Motor neuron (in vitro differentiated cells): ENCODE data around the gene OSBPL5. TPM values are rescaled to one million over a fixed set of nuclear protein-coding genes. Genes with fewer than 3 reads are reported as not detected.

ENCODE experiments used
- ATAC-seq, 8 experiments: fragments of 200-7000 bp; cut with Tn5 transposase; replicated peaks in 6 of 8; 2 replicates each; pipeline ENCODE4 v1.8.0; 2021; ENCODE audit warnings: mild to moderate bottlenecking in 8 of 8, moderate library complexity in 8 of 8
- H3K27ac ChIP-seq, 2 donors: fragments of 250-450 bp; sonication (Bioruptor Pico); 2 replicates each; pipeline ENCODE4 v1.9.0; 2021; ENCODE audit warnings: antibody characterized with exemption in 2 of 2, mild to moderate bottlenecking in 2 of 2, moderate library complexity in 1 of 2
- H3K4me1 ChIP-seq, 2 donors: fragments of 250-450 bp; sonication (Bioruptor Pico); replicated peaks in 1 of 2; 2 replicates each; pipeline ENCODE4 v1.6.1; 2021; ENCODE audit warnings: antibody characterized with exemption in 2 of 2, mild to moderate bottlenecking in 2 of 2, moderate library complexity in 1 of 2
- H3K4me3 ChIP-seq, 5 donors: fragments of 250-450 bp; sonication (Bioruptor Pico); 2 replicates each; pipeline ENCODE4 v1.9.0; 2021; ENCODE audit warnings: antibody characterized with exemption in 5 of 5, mild to moderate bottlenecking in 5 of 5, moderate library complexity in 4 of 5
- WGBS, 10 experiments: fragments of 450-650 bp; shearing (Covaris generic); methylation state at CpG; one replicate each; pipeline ENCODE4 v1.0.0; 2022; 5-methylcytosine and 5-hydroxymethylcytosine counted together
- in situ Hi-C, 9 experiments: fragments of 400-800 bp; cut with MboI; loops; one replicate each; pipeline ENCODE4 v1.15.0; 2021; ENCODE audit warnings: low sequenced_read_pairs in 9 of 9, low pct_unique_long_range_greater_than_20kb in 2 of 9; ENCODE audit not compliant: unreplicated experiment in 9 of 9
- total RNA-seq, 8 experiments: library from RNA; unstranded; fragments of 300-600 nt; gene quantifications; 2 replicates each; pipeline versions ENCODE4 v1.2.3 to v1.2.4, GENCODE V29; 2022

The OSBPL5 gene
- total RNA-seq, 8 experiments from 2014 or later: 12.1 to 29.8 (median 18.1) TPM

DNA sequence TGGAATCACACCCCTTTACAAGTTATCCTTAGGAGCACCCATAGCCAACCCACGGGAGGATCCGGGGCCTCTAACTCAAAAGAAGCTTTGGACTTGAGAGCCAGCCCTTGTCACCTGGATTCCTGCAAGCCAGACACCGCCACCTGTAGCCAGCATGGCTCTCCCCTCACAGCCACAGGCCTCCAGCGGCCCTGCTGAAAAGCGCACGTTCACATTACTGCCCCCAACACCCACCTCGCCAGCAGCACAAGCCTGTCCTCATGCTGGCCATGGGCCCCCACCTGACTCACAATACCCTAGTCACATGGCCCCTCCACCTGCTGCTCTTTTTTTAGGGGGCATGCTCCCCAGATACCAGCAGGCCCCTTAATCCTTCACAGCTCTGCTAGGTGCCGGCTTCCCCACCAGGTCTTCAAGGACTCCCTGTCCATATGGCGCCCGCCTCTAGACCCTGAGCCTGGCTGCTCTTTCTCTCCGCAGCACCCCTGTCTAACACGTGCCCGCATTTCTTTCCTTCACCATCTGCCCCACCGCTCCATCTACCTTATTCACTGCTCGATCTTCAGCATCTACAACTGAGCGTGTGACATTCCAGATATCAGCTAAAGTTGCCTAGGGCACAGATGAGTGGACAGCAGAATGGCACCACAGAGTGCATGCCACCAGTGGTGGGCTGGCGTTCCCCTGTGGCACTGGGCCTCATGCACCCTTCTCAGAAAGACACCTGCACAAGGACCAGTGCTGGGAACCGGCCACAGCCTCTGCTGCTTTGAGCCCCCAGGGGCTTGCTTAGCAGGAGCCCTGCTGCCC is 114.5 kb downstream of the OSBPL5 start:
- no peak for ATAC-seq
- H3K27ac ChIP-seq: peak overlapping the region in 1 of 2 donors; percentile 3
- in situ Hi-C loops: no loop called here
- no peak overlapping the region for H3K4me3 ChIP-seq
- WGBS, 10 experiments: 91 to 100% (median 98%) methylated on average over 1 to 7 of the region's 18 CpGs; no CpG with 5 or more reads in 2 of the 10 experiments
- H3K4me1 ChIP-seq: peaks cover 16 to 37% of the 10 kb centered on the region in 2 donors

- H3K4me1 ChIP-seq: peaks cover 12 to 29% of the 10 kb centered on the region in 2 donors
- H3K4me3 ChIP-seq: no peak overlapping the region
- no peak overlapping the region for H3K27ac ChIP-seq
- in situ Hi-C loops: no loop called here
- ATAC-seq: peak; percentile 88 to 95 (median 92)
- 5 to 75% (median 62%) methylated on average over 1 to 10 of the region's 18 CpGs; no CpG with 5 or more reads in 4 of the 10 experiments for WGBS, 10 experiments
Observed at GRCh38 chr11:3049430-3050243, 115.5 kb downstream of the OSBPL5 start.

- H3K4me1 ChIP-seq: peaks cover 12 to 25% of the 10 kb centered on the region in 2 donors
- H3K4me3 ChIP-seq: no peak overlapping the region
- WGBS, 10 experiments: 100% methylated on average over 2 to 5 of the region's 16 CpGs; no CpG with 5 or more reads in 7 of the 10 experiments
- in situ Hi-C loops: no loop called here
- H3K27ac ChIP-seq: no peak overlapping the region
- ATAC-seq: no peak
Observed at GRCh38 chr11:3047637-3048036, 117.5 kb downstream of the OSBPL5 start.

GRCh38 chr11:3046641-3047040 is 118.5 kb downstream of the OSBPL5 start:
- no peak overlapping the region for H3K27ac ChIP-seq
- WGBS, 10 experiments: 60 to 100% (median 100%) methylated on average over 1 to 2 of the region's 8 CpGs; no CpG with 5 or more reads in 7 of the 10 experiments
- no peak overlapping the region for H3K4me3 ChIP-seq
- in situ Hi-C loops: no loop called here
- ATAC-seq: no peak
- peaks cover 9 to 15% of the 10 kb centered on the region in 2 donors for H3K4me1 ChIP-seq

GRCh38 chr11:3046190-3046589 is 118.9 kb downstream of the OSBPL5 start:
- in situ Hi-C loops: no loop called here
- no peak overlapping the region for H3K4me3 ChIP-seq
- no peak overlapping the region for H3K27ac ChIP-seq
- H3K4me1 ChIP-seq: peaks cover 4 to 10% of the 10 kb centered on the region in 2 donors
- 96 to 100% (median 100%) methylated on average over 3 to 7 of the region's 12 CpGs; no CpG with 5 or more reads in 6 of the 10 experiments for WGBS, 10 experiments
- ATAC-seq: no peak

DNA sequence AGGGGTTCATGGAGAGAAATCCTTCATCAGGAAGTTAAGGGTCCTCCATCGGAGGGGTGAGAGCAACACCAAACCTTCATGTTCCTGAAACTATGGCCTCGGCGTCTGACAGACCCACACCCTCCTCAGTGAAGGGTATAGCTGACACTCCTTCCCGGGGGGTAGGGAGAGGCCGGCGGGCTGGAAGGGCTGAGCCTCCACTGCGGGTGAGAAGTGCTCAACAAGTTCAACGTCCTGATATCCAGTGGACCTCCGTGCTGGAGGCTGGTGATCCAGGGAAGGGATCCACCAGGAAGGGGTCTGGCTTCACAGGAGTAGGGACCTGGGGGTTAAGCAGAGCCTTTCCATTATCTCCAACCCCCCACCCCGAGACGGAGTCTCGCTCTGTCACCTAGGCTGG is 120.2 kb downstream of the OSBPL5 start:
- no peaks in the 10 kb centered on the region for H3K4me1 ChIP-seq
- no peak overlapping the region for H3K4me3 ChIP-seq
- in situ Hi-C loops: no loop called here
- no peak for ATAC-seq
- 95 to 100% (median 100%) methylated on average over 2 to 8 of the region's 12 CpGs; no CpG with 5 or more reads in 4 of the 10 experiments for WGBS, 10 experiments
- no peak overlapping the region for H3K27ac ChIP-seq

GRCh38 chr11:3044004-3044403 is 121.1 kb downstream of the OSBPL5 start:
- Histone ChIP-seq H3K27ac (no peak overlapping the region), H3K4me1 (no peaks in the 10 kb centered on the region), H3K4me3 (no peak overlapping the region)
- in situ Hi-C loops: no loop called here
- no peak for ATAC-seq
- WGBS, 10 experiments: 30 to 100% (median 80%) methylated on average over 1 to 5 of the region's 6 CpGs; no CpG with 5 or more reads in 1 of the 10 experiments

DNA sequence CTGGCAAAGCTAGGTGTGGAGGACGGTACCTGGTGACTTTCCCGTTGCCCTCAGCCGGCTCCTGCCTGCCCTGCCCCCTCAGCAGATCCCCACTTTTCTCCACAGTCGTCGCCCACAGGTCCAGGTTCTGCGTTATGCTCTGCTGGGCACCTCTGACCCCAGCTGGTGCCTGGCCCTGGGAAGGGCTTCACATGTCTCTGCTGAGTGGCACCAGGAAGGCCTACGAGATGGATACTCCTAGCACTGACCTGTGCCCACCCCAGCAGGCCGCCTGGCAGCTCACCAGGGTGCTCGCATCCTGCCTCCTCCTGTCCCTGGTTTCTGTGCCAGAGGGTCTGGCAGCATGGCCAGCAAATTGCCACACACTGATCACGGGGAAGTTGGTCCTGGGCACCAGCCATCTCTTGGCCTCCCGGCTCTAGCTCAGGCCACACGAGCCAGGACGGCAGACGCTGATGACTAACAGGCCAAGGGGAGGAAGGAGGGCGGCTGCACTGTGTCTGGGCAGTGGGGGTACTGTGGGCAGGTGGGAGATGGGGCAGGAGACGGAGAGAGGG is 121.7 kb downstream of the OSBPL5 start:
- Histone ChIP-seq H3K4me1 (no peaks in the 10 kb centered on the region), H3K27ac (no peak overlapping the region), H3K4me3 (no peak overlapping the region)
- in situ Hi-C loops: no loop called here
- no peak for ATAC-seq
- WGBS, 10 experiments: 92 to 95% (median 93%) methylated on average over 2 to 4 of the region's 16 CpGs; no CpG with 5 or more reads in 7 of the 10 experiments

GRCh38 chr11:3042496-3043314 is 122.4 kb downstream of the OSBPL5 start:
- H3K27ac ChIP-seq: no peak overlapping the region
- in situ Hi-C loops: no loop called here
- no peak overlapping the region for H3K4me3 ChIP-seq
- no peak for ATAC-seq
- WGBS, 10 experiments: 40 to 100% (median 90%) methylated on average over 1 to 4 of the region's 11 CpGs; no CpG with 5 or more reads in 5 of the 10 experiments
- H3K4me1 ChIP-seq: no peaks in the 10 kb centered on the region

GRCh38 chr11:3041699-3042441 is 123.2 kb downstream of the OSBPL5 start:
- in situ Hi-C loops: no loop called here
- ATAC-seq: no peak
- Histone ChIP-seq H3K4me1 (no peaks in the 10 kb centered on the region), H3K27ac (no peak overlapping the region), H3K4me3 (no peak overlapping the region)
- WGBS, 10 experiments: 80 to 100% (median 91%) methylated on average over 2 to 13 of the region's 17 CpGs; no CpG with 5 or more reads in 3 of the 10 experiments

DNA sequence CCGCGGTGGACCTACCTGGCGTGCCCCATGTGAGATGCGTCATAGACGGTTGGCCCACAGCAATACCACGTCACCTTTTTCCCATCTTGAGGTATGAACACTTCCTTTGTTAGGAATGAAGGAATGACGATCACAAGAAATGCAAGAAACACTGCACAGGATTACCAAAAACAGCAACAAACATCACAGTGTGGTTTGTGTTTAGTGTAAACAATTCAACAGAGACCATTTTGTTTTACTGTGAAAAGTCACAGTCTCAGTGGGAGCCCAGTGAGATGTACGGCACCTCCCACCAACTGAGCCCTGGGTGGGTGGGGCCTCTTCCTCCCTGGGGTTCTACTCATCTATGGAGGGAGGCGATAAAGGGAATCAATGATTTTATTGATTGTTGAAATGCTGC is 124.2 kb downstream of the OSBPL5 start:
- Histone ChIP-seq H3K27ac (no peak overlapping the region), H3K4me3 (no peak overlapping the region), H3K4me1 (no peaks in the 10 kb centered on the region)
- 82 to 100% (median 97%) methylated on average over 1 to 8 of the region's 9 CpGs; no CpG with 5 or more reads in 2 of the 10 experiments for WGBS, 10 experiments
- ATAC-seq: no peak
- in situ Hi-C loops: no loop called here

DNA sequence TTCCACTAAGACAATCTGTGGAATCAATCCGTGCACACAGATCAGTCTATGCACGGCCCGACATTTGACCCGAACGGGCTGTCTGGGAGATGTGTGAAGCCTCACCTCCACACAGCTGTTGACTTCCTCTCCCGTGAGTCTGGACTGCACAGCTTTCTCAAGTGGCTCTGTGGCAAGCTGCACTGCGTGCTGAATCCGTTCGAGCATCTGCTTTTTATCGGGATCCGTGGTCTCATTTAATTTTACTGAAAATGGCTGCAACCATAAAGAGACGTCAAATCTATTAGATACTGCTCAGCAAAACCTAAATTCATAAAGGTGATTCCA is 127.2 kb downstream of the OSBPL5 start:
- in situ Hi-C loops: no loop called here
- Histone ChIP-seq H3K4me3 (no peak overlapping the region), H3K27ac (no peak overlapping the region), H3K4me1 (no peaks in the 10 kb centered on the region)
- ATAC-seq: no peak
- 40 to 100% (median 93%) methylated on average over 2 to 6 of the region's 12 CpGs; no CpG with 5 or more reads in 5 of the 10 experiments for WGBS, 10 experiments
